ENCODE data around the gene SPATA2.
"Not testable (repeated sequence)": the region's sequence is repeated elsewhere in the genome, so short reads cannot be mapped to it uniquely, and the experiment has no call there.

The SPATA2 gene, protein sequence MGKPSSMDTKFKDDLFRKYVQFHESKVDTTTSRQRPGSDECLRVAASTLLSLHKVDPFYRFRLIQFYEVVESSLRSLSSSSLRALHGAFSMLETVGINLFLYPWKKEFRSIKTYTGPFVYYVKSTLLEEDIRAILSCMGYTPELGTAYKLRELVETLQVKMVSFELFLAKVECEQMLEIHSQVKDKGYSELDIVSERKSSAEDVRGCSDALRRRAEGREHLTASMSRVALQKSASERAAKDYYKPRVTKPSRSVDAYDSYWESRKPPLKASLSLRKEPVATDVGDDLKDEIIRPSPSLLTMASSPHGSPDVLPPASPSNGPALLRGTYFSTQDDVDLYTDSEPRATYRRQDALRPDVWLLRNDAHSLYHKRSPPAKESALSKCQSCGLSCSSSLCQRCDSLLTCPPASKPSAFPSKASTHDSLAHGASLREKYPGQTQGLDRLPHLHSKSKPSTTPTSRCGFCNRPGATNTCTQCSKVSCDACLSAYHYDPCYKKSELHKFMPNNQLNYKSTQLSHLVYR

DNA sequence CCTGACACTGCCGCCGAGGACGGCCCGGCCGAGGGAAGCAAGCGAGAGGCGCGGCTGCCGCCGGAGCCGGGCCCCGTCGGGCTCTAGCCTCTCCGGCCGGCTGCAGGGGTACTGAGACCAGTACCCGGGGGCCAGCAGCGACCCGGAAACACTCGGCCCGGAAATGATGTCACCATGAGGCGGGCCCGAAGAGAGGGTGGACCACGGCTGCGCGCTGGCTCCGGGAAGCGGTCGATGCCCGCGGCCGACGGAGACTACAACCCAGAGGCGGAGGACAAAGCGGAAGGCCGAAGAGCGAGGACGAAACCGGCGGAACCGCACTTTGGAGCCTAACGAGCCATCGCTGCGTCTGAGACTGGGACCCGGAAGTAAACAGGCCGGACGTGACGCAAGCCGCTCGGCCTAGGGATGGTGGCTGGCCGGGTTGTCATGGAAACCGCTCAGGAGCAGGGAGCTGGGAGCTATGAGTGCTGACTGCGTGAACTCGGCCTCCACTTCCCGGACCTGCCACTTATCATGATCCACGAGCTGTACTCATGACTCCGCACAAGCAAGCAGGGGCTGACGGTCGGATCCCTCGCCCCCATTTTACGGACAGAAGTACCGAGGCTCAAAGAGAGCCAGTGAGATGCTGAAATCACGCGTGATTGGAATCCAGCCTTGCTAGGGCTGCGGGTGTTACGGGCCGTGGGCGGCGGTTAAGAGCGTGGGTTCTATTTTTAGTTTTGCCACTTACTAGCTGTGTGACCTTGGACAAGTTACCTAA lies at the start of gene SPATA2:
Gene SPATA2, minus strand, starts transcription at position 150 of the 766 bp plus-strand sequence. CDS start 7,039 bp downstream, outside the sequence.
- DNase-seq (ENCODE audit: low spot score): peak; percentile 99

DNA sequence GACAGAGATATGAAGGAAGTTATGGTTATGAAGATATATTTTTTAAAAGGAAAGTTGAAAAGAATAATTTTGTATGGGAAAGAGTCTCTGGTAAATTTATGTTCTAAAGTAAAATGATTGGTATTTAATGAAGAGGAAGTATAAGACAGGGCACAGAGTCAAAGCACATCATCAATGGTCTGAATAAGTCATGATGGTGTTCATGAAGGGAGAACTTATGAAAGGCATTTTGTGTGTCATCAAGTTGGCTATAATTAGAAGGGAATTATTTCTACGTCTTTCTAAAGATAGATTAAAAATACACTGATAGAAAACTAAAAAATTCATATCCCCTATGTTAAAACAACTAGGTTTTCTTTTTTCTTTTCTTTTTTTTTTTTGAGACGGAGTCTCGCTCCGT lies 46.1 kb upstream of the SPATA2 start:
- no peak for DNase-seq (ENCODE audit: low spot score)

DNA sequence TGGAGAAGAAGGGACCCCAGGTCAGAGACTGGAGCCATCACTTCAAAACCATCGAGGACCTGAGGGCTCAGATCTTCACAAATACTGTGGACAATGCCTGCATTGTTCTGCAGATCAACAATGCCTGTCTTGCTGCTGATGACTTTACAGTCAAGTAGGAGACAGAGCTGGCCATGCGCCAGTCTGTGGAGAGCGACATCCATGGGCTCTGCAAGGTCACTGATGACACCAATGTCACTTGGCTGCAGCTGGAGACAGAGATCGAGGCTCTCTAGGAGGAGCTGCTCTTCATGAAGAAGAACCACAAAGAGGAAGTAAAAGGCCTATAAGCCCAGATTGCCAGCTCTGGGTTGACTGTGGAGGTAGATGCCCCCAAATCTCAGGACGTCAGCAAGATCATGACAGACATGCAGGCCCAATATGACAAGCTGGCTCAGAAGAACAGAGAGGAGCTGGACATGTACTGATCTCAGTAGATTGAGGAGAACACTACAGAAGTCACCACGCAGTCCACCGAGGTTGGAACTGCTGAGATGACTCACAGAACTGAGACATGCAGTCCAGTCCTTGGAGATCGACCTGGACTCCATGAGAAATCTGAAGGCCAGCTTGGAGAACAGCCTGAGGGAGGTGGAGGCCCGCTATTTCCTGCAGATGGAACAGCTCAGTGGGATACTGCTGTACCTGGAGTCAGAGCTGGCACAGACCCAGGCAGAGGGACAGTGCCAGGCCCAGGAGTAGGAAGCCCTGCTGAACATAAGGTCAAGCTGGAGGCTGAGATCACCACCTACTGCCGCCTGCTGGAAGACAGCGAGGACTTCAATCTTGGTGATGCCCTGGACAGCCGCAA lies 42.0 kb upstream of the SPATA2 start:
- DNase-seq (ENCODE audit: low spot score): not testable (repeated sequence)

DNA sequence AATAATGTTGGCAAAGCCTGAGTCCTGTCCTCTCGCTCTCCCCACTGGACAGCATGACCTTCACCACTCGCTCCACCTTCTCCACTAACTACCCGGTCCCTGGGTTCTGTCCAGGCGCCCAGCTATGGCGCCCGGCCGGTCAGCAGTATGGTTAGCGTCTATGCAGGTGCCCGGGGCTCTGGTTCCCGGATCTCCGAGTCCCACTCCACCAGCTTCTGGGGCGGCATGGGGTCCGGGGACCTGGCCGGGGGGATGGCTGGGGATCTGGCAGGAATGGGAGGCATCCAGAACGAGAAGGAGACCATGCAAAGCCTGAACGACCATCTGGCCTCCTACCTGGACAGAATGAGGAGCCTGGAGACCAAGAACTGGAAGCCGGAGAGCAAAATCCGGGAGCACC lies 41.4 kb upstream of the SPATA2 start:
- DNase-seq (ENCODE audit: low spot score): no peak

DNA sequence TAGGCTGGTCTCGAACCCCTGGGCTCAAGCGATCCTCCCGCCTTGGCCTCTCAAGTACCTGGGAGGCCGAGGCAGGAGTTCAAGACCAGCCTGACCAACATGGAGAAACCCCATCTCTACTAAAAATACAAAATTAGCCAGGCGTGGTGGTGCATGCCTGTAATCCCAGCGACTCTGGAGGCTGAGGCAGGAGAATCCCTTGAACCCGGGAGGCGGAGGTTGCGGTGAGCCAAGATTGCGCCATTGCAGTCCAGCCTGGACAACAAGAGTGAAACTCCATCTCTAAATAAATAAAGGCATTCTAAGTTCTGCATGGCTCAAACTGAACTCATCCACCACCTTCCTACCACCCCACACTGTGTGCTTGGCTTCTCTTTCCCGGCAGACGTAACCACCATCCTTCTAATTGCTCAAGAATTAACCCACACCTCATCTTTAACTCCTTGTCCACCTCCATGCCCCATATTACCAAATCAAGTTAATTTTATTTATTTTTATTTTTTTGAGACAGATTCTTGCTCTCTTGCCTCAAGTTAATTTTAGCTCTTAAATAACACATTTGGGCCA lies 40.6 kb upstream of the SPATA2 start:
- not testable (repeated sequence) for DNase-seq (ENCODE audit: low spot score)

DNA sequence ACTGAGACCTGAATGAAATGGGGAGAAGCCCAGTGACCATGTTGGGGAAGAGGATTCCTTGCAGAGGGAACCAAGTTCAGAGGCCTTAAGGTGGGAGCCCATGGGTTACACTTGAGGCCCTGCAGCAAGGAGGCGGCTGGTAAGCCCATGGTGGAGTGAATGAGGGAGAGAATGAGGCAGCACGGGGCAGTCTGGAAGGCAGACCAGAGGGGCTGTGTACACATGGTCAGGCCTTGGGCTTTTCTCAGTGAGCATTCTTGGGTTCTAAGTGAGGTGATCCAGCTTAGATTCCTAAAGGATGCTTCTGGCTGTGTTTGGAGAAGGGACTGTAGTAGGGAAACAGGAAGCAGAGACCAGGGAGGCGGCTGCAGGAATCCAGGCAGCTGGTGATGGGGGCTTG lies 39.8 kb upstream of the SPATA2 start:
- DNase-seq (ENCODE audit: low spot score): no peak

DNA sequence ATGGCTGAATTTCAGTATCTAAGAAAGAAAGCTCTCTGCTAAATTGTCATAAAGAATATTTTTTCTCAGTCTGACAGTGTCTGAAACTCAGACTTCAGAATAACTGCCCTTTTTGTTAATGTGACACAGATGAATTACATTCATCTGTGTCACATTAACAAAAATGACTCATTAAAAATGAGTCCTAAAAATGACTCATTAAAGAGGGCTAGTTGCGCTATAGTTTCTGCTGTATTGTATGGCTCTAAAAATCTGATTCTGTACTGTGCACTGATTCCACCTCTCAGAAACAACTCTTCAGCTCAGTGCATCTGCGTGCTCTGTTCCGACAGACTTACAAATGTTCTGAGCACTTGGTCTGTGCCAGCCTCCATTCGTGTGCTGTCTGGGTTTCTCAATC lies 35.8 kb upstream of the SPATA2 start:
- DNase-seq (ENCODE audit: low spot score): no peak

DNA sequence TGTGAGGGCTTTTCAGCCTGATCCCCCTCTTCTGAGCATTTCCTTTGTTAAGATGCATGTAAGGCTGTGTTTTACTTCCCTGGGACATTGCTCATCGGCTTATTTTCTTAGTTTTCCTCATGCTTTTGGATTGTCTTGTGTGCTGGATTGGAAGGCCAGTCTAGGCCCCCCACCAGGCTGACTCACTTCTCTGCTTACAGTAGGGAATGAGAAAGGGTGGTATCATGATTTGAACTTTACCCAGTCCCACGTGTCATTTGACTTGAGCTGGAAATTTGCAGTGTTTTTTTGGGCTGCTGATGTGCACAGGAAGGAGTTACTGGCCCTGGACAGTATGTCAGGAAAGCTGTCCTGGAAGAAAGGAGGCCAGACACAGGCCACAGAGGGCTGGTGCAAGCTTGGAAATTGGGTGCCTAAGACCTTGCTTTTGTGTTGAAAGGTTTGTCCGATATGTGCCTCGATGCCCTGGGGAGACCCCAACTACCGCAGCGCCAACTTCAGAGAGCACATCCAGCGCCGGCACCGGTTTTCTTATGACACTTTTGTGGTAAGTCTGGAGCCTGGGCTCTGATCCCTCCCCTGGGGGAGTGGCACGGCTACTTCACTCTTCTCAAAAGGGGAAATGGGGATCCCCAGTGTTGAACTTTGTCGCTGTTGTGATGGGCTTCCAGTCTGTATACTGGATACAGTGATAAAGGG lies 33.6 kb upstream of the SPATA2 start:
- DNase-seq (ENCODE audit: low spot score): no peak

DNA sequence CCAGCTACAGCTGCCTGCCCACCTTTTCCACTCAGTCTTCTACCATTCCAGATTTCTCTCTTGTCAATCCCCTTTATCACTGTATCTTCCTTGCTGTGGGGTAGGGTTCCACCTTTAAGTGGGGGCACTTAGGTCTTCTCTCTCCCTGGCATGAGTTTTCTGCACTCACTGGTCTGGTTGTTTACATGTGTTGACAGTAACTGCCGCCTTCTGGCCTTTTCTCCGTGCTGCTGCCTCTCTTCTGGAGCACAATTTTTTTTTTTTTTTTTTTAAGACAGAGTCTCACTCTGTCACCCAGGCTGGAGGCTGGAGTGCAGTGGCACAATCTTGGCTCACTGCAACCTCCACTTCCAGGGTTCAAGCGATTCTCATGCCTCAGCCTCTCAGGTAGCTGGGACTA lies 32.8 kb upstream of the SPATA2 start:
- DNase-seq (ENCODE audit: low spot score): no peak

DNA sequence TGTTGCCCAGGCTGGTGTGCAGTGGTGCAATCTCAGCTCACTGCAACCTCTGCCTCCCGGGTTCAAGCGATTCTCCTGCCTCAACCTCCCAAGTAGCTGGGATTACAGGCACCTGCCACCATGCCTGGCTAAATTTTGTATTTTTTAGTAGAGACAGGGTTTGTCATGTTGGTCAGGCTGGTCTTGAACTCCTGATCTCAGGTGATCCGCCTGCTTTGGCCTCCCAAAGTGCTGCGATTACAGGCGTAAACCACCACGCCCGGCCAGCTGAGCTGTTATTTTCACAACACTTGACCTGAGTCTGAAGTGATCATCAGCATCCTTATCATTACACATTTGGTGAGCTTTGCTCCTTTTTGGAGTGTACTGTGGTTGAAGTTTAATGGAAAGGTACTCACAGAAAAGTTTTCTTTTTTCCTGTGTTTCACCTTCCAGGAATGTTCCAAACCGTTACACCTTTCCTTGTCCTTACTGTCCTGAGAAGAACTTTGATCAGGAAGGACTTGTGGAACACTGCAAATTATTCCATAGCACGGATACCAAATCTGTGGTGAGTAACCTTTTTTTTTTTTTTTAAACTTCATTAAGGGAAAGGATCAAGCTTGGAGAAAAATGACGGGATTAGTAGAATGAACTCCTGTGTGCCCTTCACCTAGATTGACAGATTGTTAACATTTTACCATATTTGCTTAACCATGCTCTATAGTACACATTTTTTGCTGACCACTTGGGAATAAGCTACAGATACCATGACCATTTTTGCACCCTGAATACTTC lies 30.6 kb upstream of the SPATA2 start:
- no peak for DNase-seq (ENCODE audit: low spot score)

DNA sequence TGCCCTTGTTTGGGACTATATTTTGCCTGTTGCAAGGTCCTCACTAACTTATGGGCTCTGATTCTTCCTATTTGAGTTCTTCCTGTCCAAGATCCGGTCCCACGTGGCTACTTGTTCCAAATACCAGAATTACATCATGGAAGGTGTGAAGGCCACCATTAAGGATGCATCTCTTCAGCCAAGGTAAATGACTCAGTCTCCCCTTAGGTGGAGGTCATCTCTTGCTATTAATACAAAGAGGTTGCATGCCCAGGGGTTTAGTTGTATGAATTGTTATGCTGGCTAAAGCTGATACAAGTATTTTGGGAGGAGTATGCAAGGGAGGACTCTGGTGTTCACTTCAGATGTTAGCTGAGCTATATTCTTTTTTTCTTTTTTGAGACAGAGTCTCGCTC lies 30.0 kb upstream of the SPATA2 start:
- DNase-seq (ENCODE audit: low spot score): no peak

DNA sequence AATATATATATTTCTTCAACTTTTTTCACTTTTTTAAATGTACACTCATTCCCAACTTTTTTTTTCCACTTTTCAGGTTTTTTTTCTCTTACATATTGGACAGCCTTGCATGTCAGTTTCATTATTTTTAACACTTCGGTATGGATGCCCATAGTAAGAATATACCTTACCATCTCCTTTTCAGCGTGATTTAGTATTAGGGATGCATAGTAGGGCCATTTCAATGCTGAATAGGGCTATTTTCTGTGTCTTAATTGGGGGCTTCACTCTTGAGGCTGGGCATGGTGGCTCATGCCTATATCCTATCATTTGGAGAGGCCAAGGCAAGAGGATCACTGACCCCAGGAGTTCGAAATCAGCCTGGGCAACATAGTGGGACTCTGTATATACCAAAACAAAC lies 27.6 kb upstream of the SPATA2 start:
- no peak for DNase-seq (ENCODE audit: low spot score)

DNA sequence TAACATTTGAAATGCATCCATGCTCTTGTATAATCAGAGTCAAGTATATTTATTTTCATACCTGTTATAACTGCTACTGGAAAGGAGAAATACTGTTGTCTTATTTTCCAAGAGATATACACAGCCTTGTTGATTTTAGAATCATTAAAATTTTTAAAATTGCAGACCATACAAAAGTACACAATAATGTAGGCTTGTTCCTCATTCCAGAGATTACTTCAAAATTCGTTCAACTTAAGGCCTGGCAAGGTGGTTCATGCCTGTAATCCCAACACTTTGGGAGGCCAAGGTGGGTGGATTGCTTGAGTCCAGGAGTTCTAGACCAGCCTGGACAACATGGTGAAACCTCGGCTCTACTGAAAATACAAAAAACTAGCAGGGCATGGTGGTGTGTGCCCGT lies 27.0 kb upstream of the SPATA2 start:
- DNase-seq (ENCODE audit: low spot score): no peak

DNA sequence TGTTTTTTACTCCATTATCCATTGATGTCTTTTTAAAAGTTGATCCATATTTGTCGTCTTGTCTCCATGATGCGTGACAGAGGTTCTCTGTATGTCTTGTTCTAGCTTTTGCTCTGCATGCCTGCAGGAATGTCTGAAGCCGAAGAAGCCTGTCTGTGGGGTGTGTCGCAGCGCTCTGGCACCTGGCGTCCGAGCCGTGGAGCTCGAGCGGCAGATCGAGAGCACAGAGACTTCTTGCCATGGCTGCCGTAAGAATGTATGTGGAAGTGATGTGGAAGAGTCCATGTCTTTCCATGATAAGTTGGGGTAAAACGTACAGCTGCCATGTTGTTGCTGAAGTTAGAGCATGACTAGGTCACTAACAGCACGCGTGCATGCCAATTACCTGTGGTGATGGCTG lies 26.1 kb upstream of the SPATA2 start:
- DNase-seq (ENCODE audit: low spot score): no peak

DNA sequence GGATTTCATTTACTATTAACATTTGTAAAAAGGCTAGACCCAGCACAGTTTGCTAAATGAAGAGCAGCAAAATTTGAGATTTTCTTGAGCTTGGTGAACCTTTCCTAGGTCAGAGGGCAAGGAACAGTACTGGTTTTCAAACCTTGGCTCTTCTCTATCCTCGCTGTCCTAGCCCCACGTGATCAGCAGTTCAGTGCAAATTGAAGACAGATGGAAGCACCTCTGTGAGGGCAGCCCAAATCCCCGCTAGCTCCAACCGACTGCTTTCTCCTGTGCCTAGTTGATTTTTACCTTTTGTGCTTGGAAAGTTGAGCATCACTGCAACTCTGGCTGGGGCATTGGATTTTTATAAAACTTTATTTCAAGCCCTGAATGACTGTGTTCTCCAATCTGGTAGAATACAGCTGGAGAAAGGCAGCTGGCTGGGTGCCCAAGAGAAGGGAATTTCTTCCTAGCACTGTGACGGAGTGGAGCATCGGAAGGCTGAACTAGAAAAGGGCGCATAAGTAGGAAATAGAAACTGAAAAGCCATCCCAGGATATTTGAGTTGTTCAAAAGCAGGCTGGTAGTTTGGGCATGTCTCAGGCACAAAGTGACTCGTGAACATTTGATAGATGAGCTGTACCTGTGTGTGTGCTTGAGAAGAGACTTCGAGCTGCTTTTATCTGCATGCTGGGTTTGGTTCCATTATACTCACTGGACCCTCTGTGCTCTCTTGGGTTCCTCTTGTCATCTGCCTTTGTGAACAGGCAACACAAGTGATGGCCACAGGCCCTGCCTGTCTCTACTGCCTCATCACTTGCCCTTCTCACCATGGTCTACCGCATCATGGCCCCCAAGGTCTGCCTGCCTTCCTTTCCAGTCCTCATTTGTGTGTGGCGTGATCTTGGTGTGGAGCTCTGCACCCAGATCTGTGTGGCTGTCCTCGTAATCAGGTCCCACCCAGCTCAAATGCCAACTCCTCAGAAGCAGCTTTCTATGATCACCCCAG lies 23.1 kb upstream of the SPATA2 start:
- DNase-seq (ENCODE audit: low spot score): no peak

DNA sequence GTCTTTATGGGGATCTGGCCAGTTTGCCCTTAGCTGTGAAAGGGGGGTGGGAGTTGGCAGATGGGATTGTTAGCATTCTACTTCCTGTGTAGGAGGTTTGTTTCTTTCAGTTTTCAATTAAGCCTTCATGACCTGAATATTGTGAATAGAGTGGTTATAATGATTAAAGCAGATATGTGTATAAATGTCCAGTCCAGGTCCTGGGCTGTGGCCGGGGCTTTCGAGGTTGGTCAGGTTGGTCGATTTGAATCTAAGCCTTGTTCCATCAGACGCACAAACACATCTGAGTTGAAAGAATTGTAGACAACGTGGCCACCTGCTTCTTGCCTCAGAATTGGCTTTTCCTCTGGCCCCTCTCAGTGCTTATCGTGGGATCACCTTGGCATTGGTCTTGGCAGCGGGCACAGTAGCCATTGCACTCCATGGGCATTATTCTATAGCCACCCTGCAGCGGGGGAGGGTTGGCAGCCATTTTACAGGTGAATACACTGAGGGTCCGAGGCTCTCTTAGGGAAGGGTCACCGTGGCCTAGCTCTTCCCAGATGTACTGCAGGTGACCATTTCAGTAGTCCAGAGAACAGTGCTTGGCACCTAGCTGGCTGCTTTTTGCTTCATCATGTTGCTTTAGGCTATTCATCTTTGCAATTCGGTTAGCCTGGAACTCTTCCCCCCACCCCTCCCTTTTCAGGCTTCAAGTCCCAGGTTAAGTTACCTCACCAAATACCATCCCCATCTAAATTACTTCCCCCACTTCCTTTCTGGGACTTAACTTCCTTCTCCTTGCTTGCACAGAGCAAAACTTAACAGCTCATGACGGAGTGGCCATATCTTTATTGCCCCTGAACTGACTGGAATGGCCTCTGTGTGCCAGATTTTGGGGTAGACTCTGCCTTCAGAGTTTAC lies 21.9 kb upstream of the SPATA2 start:
- DNase-seq (ENCODE audit: low spot score): no peak

DNA sequence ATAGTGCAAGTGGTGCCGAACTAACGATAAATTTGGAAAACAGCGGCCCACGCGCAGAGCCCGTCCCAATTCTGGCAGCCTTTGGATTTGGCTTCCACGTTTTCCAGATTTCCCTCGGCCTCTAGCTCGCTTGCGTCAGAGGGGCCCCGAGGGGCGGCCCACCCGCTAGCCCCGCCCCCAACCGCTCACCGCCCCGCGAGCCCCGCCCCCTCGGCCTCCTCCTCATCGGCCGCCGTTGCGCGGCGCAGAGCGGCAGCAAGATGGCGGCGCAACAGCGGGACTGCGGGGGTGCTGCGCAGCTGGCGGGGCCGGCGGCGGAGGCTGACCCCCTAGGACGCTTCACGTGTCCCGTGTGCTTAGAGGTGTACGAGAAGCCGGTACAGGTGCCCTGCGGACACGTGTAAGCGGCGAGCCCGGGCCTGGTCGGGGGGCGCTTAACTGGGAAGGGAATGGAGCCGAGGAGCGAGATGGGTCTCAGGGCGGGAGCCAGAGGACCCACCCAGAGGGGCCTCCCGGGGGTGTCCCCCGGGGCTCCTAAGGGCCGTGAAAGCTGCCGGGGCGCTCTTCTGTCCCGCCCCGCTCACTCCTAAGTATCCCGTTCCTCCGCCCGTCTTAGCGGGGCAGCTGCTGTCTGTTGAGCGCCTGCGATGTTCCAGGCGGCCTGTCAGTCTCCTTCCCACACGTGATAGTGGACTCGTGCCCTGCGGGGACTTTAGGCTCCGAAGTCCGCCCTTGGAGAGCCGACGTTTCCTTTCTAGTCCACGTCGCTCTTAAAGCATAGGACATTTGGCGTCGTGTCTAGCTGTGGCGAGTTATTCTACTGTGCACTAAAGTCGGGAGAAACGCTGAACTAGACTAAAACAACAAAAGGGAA lies 21.1 kb upstream of the SPATA2 start, which contains the start of gene RNF114:
Gene RNF114, plus strand, starts transcription at position 245 of the 874 bp plus-strand sequence. Its CDS starts 16 bp downstream, at position 261.
- DNase-seq (ENCODE audit: low spot score): peak; percentile 93

All from hematopoietic multipotent progenitor cell treated with erythropoietin and hydrocortisone succinate and interleukin-3 and kit ligand, for 17 days (in vitro differentiated cells).